SK-N-SH (cell line): ENCODE results near the gene MAST4. TPM values are rescaled to one million over a fixed set of nuclear protein-coding genes. Genes with fewer than 3 reads are reported as not detected.

Source experiments
- CTCF ChIA-PET: fragments of 300-600, 350-600 bp; formaldehyde crosslinking; extraction: SDS; loops from one replicate; lab custom pipeline; 2021; lab: Yijun Ruan, JAX
- POLR2A ChIA-PET: fragments of 350-600 bp; sonication (Branson Sonifier 250); formaldehyde crosslinking; extraction: SDS; loops from one replicate; lab custom pipeline; 2020; ENCODE audit warnings: antibody characterized with exemption, inconsistent platforms; lab: Yijun Ruan, JAX
- DNase-seq: peaks from one replicate; pipeline ENCODE4 v3.0.0; 2012
- H2AFZ ChIP-seq: fragments of 200-600 bp; sonication (generic); 2 replicates; pipeline ENCODE4 v1.8.1; 2016; ENCODE audit warnings: antibody characterized with exemption, mild to moderate bottlenecking, low read depth
- H3F3A ChIP-seq: fragments of 200-600 bp; sonication (generic); replicated peaks from 2 replicates; pipeline ENCODE3; 2016; ENCODE audit warnings: antibody characterized with exemption, mild to moderate bottlenecking; ENCODE audit not compliant: insufficient read depth
- H3K27ac ChIP-seq, 2 experiments: fragments of 200-500 bp in 1 of 2; fragments of 200-600 bp in 1 of 2; sonication (Bioruptor generic) in 1 of 2; sonication (generic), shearing (Covaris generic) in 1 of 2; 2 replicates each; pipeline versions ENCODE4 v1.5.1 to v1.6.1; 2014 to 2016; ENCODE audit warnings: low read depth in 2 of 2, inconsistent platforms in 1 of 2, low read length in 1 of 2, mild to moderate bottlenecking in 1 of 2, mixed read lengths in 1 of 2
- H3K27me3 ChIP-seq: fragments of 200-600 bp; sonication (generic), shearing (Covaris generic); 2 replicates; pipeline ENCODE4 v1.6.1; 2016; ENCODE audit warnings: mixed run types; ENCODE audit not compliant: insufficient read depth
- H3K36me3 ChIP-seq, 2 experiments: fragments of 200-500 bp in 1 of 2; fragments of 200-600 bp in 1 of 2; sonication (Bioruptor generic) in 1 of 2; sonication (generic) in 1 of 2; replicated peaks in 1 of 2; 2 replicates each; pipeline versions ENCODE3 to v1.5.1; 2014 to 2016; ENCODE audit warnings: low read length in 1 of 2, mild to moderate bottlenecking in 1 of 2; ENCODE audit not compliant: insufficient read depth in 2 of 2, control insufficient read depth in 1 of 2
- H3K4me1 ChIP-seq, 2 experiments: fragments of 200-500 bp in 1 of 2; fragments of 200-600 bp in 1 of 2; sonication (Bioruptor generic) in 1 of 2; sonication (generic), shearing (Covaris generic) in 1 of 2; 2 replicates each; pipeline versions ENCODE4 v1.5.1 to v1.6.1; 2014 to 2016; ENCODE audit warnings: low read depth in 1 of 2, low read length in 1 of 2, mixed run types in 1 of 2; ENCODE audit not compliant: insufficient read depth in 2 of 2, control insufficient read depth in 1 of 2
- H3K4me2 ChIP-seq: fragments of 200-600 bp; sonication (generic), shearing (Covaris generic); 2 replicates; pipeline ENCODE4 v1.6.1; 2017; ENCODE audit warnings: mixed run types
- H3K4me3 ChIP-seq, 2 experiments: fragments of 200-500 bp in 1 of 2; fragments of 200-600 bp in 1 of 2; sonication (Bioruptor generic) in 1 of 2; sonication (generic), shearing (Covaris generic) in 1 of 2; 2 replicates each; pipeline versions ENCODE4 v1.5.1 to v1.8.1; 2014 to 2016; ENCODE audit warnings: low read depth in 2 of 2, inconsistent platforms in 1 of 2, low read length in 1 of 2, mild to moderate bottlenecking in 1 of 2, mixed read lengths in 1 of 2, moderate library complexity in 1 of 2
- H3K79me2 ChIP-seq: fragments of 200-600 bp; sonication (generic); 2 replicates; pipeline ENCODE4 v1.8.1; 2017; ENCODE audit warnings: mild to moderate bottlenecking; ENCODE audit not compliant: insufficient read depth
- H3K9ac ChIP-seq: fragments of 200-600 bp; sonication (generic); 2 replicates; pipeline ENCODE4 v1.6.1; 2017; ENCODE audit warnings: mixed run types
- H3K9me2 ChIP-seq: fragments of 200-600 bp; sonication (generic); 2 replicates; pipeline ENCODE4 v1.6.1; 2017; ENCODE audit warnings: mixed run types
- H3K9me3 ChIP-seq: fragments of 200-600 bp; sonication (generic); 2 replicates; pipeline ENCODE4 v1.6.1; 2017; ENCODE audit warnings: mixed run types, mild to moderate bottlenecking, moderate library complexity
- H4K20me1 ChIP-seq: fragments of 200-600 bp; sonication (generic); 2 replicates; pipeline ENCODE4 v1.6.1; 2017; ENCODE audit warnings: mild to moderate bottlenecking, mixed run types; ENCODE audit not compliant: insufficient read depth
- ELF1 ChIP-seq: IDR thresholded peaks from 2 replicates; pipeline ENCODE4 v1.4.0; 2012
- EP300 ChIP-seq, 2 experiments: IDR thresholded peaks; 2 replicates each; pipeline versions ENCODE4 v1.4.0 to v1.6.1; 2012; ENCODE audit warnings: borderline replicate concordance in 1 of 2, low read depth in 1 of 2, low read length in 1 of 2
- EZH2phosphoT487 ChIP-seq: fragments of 200-600 bp; sonication (generic); IDR thresholded peaks from 2 replicates; pipeline ENCODE4 v1.6.1; 2017; ENCODE audit warnings: low read depth, mixed run types, mild to moderate bottlenecking, antibody characterized with exemption, moderate library complexity, borderline replicate concordance
- GABPA ChIP-seq: IDR thresholded peaks from 2 replicates; pipeline ENCODE4 v1.4.0; 2012; ENCODE audit warnings: low read depth, mild to moderate bottlenecking
- GATA2 ChIP-seq: sonication (generic); formaldehyde crosslinking; IDR thresholded peaks from 2 replicates; pipeline ENCODE4 v1.5.0; 2020; ENCODE audit warnings: mild to moderate bottlenecking, missing genetic modification reagents
- NFIC ChIP-seq: IDR thresholded peaks from 2 replicates; pipeline ENCODE4 v1.4.0; 2012; ENCODE audit warnings: borderline replicate concordance
- NRF1 ChIP-seq: IDR thresholded peaks from 2 replicates; pipeline ENCODE4 v1.6.1; 2012; ENCODE audit warnings: low read depth, mild to moderate bottlenecking, low read length
- POLR2AphosphoS5 ChIP-seq: IDR thresholded peaks from 2 replicates; pipeline ENCODE4 v1.6.1; 2012; ENCODE audit warnings: low read depth, low read length
- RAD21 ChIP-seq: IDR thresholded peaks from 2 replicates; pipeline ENCODE4 v1.6.1; 2012; ENCODE audit warnings: mild to moderate bottlenecking, low read length
- RCOR1 ChIP-seq: fragments of 150-350 bp; IDR thresholded peaks from 2 replicates; pipeline ENCODE4 v1.6.1; 2017; ENCODE audit warnings: antibody characterized with exemption, low read length
- RFX5 ChIP-seq: IDR thresholded peaks from 2 replicates; pipeline ENCODE4 v1.6.1; 2012; ENCODE audit warnings: mild to moderate bottlenecking, improper control_type of control experiment, low read length
- RXRA ChIP-seq: IDR thresholded peaks from 2 replicates; pipeline ENCODE4 v1.4.0; 2012; ENCODE audit warnings: low read depth, mild to moderate bottlenecking, borderline replicate concordance
- TAF1 ChIP-seq: IDR thresholded peaks from 2 replicates; pipeline ENCODE4 v1.6.1; 2012; ENCODE audit warnings: low read depth, mild to moderate bottlenecking, low read length, moderate library complexity, borderline replicate concordance
- TCF12 ChIP-seq: IDR thresholded peaks from 2 replicates; pipeline ENCODE4 v1.4.0; 2012
- TEAD4 ChIP-seq: IDR thresholded peaks from 2 replicates; pipeline ENCODE4 v1.4.0; 2012; ENCODE audit warnings: mild to moderate bottlenecking, borderline replicate concordance; ENCODE audit not compliant: insufficient read depth
- WGBS: methylation state at CpG from one replicate; pipeline ENCODE4 v1.1.6; 2017; ENCODE audit warnings: low lambda C conversion rate; 5-methylcytosine and 5-hydroxymethylcytosine counted together
- polyA plus RNA-seq, 3 experiments: library from polyadenylated mRNA; depleted of rRNA; stranded (reverse); fragments of >200 nt; gene quantifications; 2 replicates each; pipeline ENCODE4 v1.2.3, GENCODE V29; 2012
- TF ChIP-seq, protein P1 (sequence below): IDR thresholded peaks from 2 replicates; pipeline ENCODE4 v1.4.0; 2012; ENCODE audit warnings: low read depth, borderline replicate concordance
- TF ChIP-seq, protein P2 (sequence below): IDR thresholded peaks from 2 replicates; pipeline ENCODE4 v1.4.0; 2012; ENCODE audit warnings: low read depth, borderline replicate concordance
- TF ChIP-seq, protein P3 (sequence below): IDR thresholded peaks from 2 replicates; pipeline ENCODE4 v1.4.0; 2012; ENCODE audit warnings: low read depth

MAST4 gene
- polyA plus RNA-seq, 1 of the 3 experiments (the other 2 are of a cell fraction): 2.2 TPM

DNA sequence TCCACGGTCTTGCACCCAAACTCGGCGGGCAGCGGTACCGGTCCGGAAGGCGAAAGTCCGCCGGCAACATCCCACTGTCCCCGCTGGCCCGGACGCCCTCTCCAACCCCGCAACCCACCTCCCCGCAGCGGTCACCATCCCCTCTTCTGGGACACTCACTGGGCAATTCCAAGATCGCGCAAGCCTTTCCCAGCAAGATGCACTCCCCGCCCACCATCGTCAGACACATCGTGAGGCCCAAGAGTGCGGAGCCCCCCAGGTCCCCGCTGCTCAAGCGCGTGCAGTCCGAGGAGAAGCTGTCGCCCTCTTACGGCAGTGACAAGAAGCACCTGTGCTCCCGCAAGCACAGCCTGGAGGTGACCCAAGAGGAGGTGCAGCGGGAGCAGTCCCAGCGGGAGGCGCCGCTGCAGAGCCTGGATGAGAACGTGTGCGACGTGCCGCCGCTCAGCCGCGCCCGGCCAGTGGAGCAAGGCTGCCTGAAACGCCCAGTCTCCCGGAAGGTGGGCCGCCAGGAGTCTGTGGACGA lies 567.1 kb downstream of the MAST4 start:
- DNase-seq: peak; percentile 20
- no peaks in the 10 kb centered on the region for H3K9me3 ChIP-seq
- no peaks in the 10 kb centered on the region for H3K79me2 ChIP-seq
- 98% methylated on average over 44 of the region's 44 CpGs for WGBS
- POLR2A ChIA-PET: no interaction called here
- TF ChIP-seq GATA2 (CRISPR knock-in tag) (no peak), ELF1 (no peak), NRF1 (no peak), GABPA (no peak), TCF12 (no peak), RAD21 (no peak), EP300 (IDR thresholded peaks at IDR 0.05; ENCODE audit: borderline replicate concordance in 1 of 2, low read depth in 1 of 2, low read length in 1 of 2) (no peak), EZH2phosphoT487 (no peak), TAF1 (no peak), POLR2AphosphoS5 (no peak)
- TF ChIP-seq, protein P1, sequence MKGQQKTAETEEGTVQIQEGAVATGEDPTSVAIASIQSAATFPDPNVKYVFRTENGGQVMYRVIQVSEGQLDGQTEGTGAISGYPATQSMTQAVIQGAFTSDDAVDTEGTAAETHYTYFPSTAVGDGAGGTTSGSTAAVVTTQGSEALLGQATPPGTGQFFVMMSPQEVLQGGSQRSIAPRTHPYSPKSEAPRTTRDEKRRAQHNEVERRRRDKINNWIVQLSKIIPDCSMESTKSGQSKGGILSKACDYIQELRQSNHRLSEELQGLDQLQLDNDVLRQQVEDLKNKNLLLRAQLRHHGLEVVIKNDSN: no peak
- TF ChIP-seq, protein P2, sequence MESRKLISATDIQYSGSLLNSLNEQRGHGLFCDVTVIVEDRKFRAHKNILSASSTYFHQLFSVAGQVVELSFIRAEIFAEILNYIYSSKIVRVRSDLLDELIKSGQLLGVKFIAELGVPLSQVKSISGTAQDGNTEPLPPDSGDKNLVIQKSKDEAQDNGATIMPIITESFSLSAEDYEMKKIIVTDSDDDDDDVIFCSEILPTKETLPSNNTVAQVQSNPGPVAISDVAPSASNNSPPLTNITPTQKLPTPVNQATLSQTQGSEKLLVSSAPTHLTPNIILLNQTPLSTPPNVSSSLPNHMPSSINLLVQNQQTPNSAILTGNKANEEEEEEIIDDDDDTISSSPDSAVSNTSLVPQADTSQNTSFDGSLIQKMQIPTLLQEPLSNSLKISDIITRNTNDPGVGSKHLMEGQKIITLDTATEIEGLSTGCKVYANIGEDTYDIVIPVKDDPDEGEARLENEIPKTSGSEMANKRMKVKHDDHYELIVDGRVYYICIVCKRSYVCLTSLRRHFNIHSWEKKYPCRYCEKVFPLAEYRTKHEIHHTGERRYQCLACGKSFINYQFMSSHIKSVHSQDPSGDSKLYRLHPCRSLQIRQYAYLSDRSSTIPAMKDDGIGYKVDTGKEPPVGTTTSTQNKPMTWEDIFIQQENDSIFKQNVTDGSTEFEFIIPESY: no peak
- H3K4me1 ChIP-seq: peaks cover 9 to 11% of the 10 kb centered on the region in 2 experiments; a peak in 2 of 4 replicates
- CTCF ChIA-PET: interaction anchor here (0.9 to 13.3 kb wide), 2 partner anchors 43 to 83 kb away, joined by 3 to 201 read pairs; no protein-coding TSS in a partner anchor
- no peak overlapping the region for H2AFZ ChIP-seq
- H3K9ac ChIP-seq: no peak overlapping the region
- peaks cover 0 to 26% of the 10 kb centered on the region in 2 experiments for H3K36me3 ChIP-seq
- H3K27ac ChIP-seq: no peak overlapping the region
- H3K4me2 ChIP-seq: no peak overlapping the region
- H3K9me2 ChIP-seq: no peaks in the 10 kb centered on the region
- no peaks in the 10 kb centered on the region for H3K27me3 ChIP-seq
- H4K20me1 ChIP-seq: no peaks in the 10 kb centered on the region
- no peak overlapping the region for H3K4me3 ChIP-seq
- peaks cover 5% of the 10 kb centered on the region for H3F3A ChIP-seq

DNA sequence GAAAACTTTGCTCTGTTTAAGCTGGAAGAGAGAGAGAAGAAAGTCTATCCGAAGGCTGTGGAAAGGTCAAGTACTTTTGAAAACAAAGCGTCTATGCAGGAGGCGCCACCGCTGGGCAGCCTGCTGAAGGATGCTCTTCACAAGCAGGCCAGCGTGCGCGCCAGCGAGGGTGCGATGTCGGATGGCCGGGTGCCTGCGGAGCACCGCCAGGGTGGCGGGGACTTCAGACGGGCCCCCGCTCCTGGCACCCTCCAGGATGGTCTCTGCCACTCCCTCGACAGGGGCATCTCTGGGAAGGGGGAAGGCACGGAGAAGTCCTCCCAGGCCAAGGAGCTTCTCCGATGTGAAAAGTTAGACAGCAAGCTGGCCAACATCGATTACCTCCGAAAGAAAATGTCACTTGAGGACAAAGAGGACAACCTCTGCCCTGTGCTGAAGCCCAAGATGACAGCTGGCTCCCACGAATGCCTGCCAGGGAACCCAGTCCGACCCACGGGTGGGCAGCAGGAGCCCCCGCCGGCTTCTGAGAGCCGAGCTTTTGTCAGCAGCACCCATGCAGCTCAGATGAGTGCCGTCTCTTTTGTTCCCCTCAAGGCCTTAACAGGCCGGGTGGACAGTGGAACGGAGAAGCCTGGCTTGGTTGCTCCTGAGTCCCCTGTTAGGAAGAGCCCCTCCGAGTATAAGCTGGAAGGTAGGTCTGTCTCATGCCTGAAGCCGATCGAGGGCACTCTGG lies 567.8 kb downstream of the MAST4 start:
- H3K9ac ChIP-seq: no peak overlapping the region
- WGBS: 96% methylated on average over 27 of the region's 33 CpGs
- no peak overlapping the region for H3K4me3 ChIP-seq
- no peak for DNase-seq
- H3K4me1 ChIP-seq: peaks cover 9 to 11% of the 10 kb centered on the region in 2 experiments; a peak in 2 of 4 replicates
- no peak overlapping the region for H3K4me2 ChIP-seq
- H3K27ac ChIP-seq: no peak overlapping the region
- no peaks in the 10 kb centered on the region for H4K20me1 ChIP-seq
- CTCF ChIA-PET: interaction anchor here (13.3 kb wide), 1 partner anchor 42 kb away, joined by 201 read pairs; no protein-coding TSS in a partner anchor
- no peak for TF ChIP-seq RCOR1
- no peak for TF ChIP-seq TEAD4
- TF ChIP-seq EP300 (IDR thresholded peaks at IDR 0.05; ENCODE audit: borderline replicate concordance in 1 of 2, low read depth in 1 of 2, low read length in 1 of 2): no peak
- no peak for TF ChIP-seq RFX5
- TF ChIP-seq NFIC: no peak
- no peak for TF ChIP-seq GABPA
- TF ChIP-seq, protein P3, sequence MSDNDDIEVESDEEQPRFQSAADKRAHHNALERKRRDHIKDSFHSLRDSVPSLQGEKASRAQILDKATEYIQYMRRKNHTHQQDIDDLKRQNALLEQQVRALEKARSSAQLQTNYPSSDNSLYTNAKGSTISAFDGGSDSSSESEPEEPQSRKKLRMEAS: no peak
- no peak for TF ChIP-seq RXRA
- no peak for TF ChIP-seq GATA2 (CRISPR knock-in tag)
- H3K9me3 ChIP-seq: no peaks in the 10 kb centered on the region
- H3K27me3 ChIP-seq: no peaks in the 10 kb centered on the region
- peaks cover 6% of the 10 kb centered on the region for H3F3A ChIP-seq
- H3K79me2 ChIP-seq: no peaks in the 10 kb centered on the region
- POLR2A ChIA-PET: no interaction called here
- H3K9me2 ChIP-seq: no peaks in the 10 kb centered on the region
- H2AFZ ChIP-seq: no peak overlapping the region
- peaks cover 0 to 26% of the 10 kb centered on the region in 2 experiments for H3K36me3 ChIP-seq
